Gastrocnemius medialis (tissue), 4 donors: ENCODE results near the gene P2RY11. TPM values are rescaled to one million over a fixed set of nuclear protein-coding genes. Genes with fewer than 3 reads are reported as not detected.

ENCODE experiments used
- ATAC-seq, 2 donors: fragments of 150-250 bp; one replicate each; pipeline ENCODE4 v1.9.1; 2016
- DNase-seq, 2 donors: peaks; one replicate each; pipeline ENCODE4 v3.0.0-alpha.2; 2019
- H3K27ac ChIP-seq, 4 donors: fragments of 200-600 bp; sonication (generic); 1 replicate in 1 of 4; 2 replicates in 3 of 4; pipeline ENCODE4 v1.5.1; 2016 to 2018; ENCODE audit warnings: mild to moderate bottlenecking in 2 of 4, moderate library complexity in 1 of 4
- H3K27me3 ChIP-seq, 3 donors: fragments of 200-600 bp; sonication (generic) in 2 of 3; 1 replicate in 1 of 3; 2 replicates in 2 of 3; pipeline versions ENCODE4 v1.5.1 to v1.6.0; 2016 to 2019; ENCODE audit warnings: mild to moderate bottlenecking in 1 of 3, moderate library complexity in 1 of 3
- H3K36me3 ChIP-seq, 2 donors: fragments of 200-600 bp; sonication (generic) in 1 of 2; one replicate each; pipeline ENCODE4 v1.5.1; 2017 to 2018
- H3K4me1 ChIP-seq, 2 donors: fragments of 200-600 bp; sonication (generic) in 1 of 2; one replicate each; pipeline ENCODE4 v1.5.1; 2016 to 2017; ENCODE audit warnings: mild to moderate bottlenecking in 2 of 2
- H3K4me3 ChIP-seq, 4 donors: fragments of 200-600 bp; sonication (generic) in 3 of 4; 1 replicate in 1 of 4; 2 replicates in 3 of 4; pipeline ENCODE4 v1.5.1; 2016 to 2019; ENCODE audit warnings: mild to moderate bottlenecking in 2 of 4
- H3K9me3 ChIP-seq, 3 donors: fragments of 200-600 bp; sonication (generic) in 2 of 3; 1 replicate in 1 of 3; 2 replicates in 2 of 3; pipeline ENCODE4 v1.5.1; 2016 to 2019
- POLR2A ChIP-seq, 2 donors: fragments of 450-650 bp; IDR thresholded peaks; one replicate each; pipeline ENCODE4 v1.6.1; 2017; ENCODE audit warnings: antibody characterized with exemption in 2 of 2, mild to moderate bottlenecking in 2 of 2, moderate library complexity in 2 of 2
- in situ Hi-C, 4 donors: fragments of 200-750 bp; cut with MboI; loops; one replicate each; pipeline versions ENCODE4 v1.15.0 to v1.8.0; 2017; ENCODE audit warnings: low sequenced_read_pairs in 4 of 4
- intact Hi-C: fragments of 100-400 bp; cut with DNase I; formaldehyde crosslinking; loops from one replicate; pipeline ENCODE4 v1.15.1; 2023; ENCODE audit warnings: low total_unique reads
- total RNA-seq, 4 donors: library from RNA; depleted of rRNA; stranded (reverse); fragments of >200 nt; gene quantifications; one replicate each; pipeline versions ENCODE4 v1.1.0 to v1.2.3, GENCODE V29; 2016
- TF ChIP-seq, protein P1 (sequence below), 5 experiments: fragments of 450-650 bp in 3 of 5; fragments of 200-600 bp in 2 of 5; sonication (generic) in 2 of 5; IDR thresholded peaks in 4 of 5; conservative IDR thresholded peaks in 1 of 5; 1 replicate in 4 of 5; 2 replicates in 1 of 5; pipeline ENCODE4 v1.5.1; 2016 to 2019; ENCODE audit warnings: antibody characterized with exemption in 5 of 5, mild to moderate bottlenecking in 3 of 5, moderate library complexity in 3 of 5

The P2RY11 gene
- total RNA-seq, 4 donors from 2014 or later: 2.4 to 4.3 (median 3.9) TPM; not detected in 1

DNA sequence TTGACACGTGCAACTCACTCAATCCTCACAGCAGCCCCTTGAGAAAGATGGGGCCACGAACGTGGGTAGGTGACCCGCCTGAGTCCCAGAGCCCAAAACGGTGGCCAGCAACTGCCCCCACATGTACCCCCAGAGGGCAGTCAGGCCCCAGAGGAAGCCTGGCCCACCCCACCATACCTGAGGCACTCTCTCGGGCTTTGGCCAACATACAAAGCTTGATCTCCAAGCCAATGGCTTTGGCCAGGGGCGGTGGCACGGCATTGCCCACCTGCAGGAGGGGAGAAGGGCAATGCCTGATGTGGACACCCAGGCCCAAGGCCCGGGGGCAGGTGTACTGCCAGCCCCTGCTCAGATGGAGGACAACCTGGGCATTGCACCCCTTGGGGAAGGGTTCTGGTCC, 22.5 kb downstream of the P2RY11 start:
- Histone ChIP-seq H3K27ac (no peak overlapping the region), H3K36me3 (peaks cover 0 to 24% of the 10 kb centered on the region in 2 donors), H3K9me3 (no peaks in the 10 kb centered on the region), H3K27me3 (no peaks in the 10 kb centered on the region), H3K4me1 (no peaks in the 10 kb centered on the region), H3K4me3 (no peak overlapping the region)
- no peak for ATAC-seq
- no peak for DNase-seq
- no peak for TF ChIP-seq POLR2A (IDR thresholded peaks at IDR 0.05)
- TF ChIP-seq, protein P1, sequence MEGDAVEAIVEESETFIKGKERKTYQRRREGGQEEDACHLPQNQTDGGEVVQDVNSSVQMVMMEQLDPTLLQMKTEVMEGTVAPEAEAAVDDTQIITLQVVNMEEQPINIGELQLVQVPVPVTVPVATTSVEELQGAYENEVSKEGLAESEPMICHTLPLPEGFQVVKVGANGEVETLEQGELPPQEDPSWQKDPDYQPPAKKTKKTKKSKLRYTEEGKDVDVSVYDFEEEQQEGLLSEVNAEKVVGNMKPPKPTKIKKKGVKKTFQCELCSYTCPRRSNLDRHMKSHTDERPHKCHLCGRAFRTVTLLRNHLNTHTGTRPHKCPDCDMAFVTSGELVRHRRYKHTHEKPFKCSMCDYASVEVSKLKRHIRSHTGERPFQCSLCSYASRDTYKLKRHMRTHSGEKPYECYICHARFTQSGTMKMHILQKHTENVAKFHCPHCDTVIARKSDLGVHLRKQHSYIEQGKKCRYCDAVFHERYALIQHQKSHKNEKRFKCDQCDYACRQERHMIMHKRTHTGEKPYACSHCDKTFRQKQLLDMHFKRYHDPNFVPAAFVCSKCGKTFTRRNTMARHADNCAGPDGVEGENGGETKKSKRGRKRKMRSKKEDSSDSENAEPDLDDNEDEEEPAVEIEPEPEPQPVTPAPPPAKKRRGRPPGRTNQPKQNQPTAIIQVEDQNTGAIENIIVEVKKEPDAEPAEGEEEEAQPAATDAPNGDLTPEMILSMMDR (IDR thresholded peaks at IDR 0.05 in 4 of 5, conservative IDR thresholded peaks at IDR 0.05 in 1 of 5): no peak
- intact Hi-C loops: no loop called here
- in situ Hi-C loops: no loop called here

DNA sequence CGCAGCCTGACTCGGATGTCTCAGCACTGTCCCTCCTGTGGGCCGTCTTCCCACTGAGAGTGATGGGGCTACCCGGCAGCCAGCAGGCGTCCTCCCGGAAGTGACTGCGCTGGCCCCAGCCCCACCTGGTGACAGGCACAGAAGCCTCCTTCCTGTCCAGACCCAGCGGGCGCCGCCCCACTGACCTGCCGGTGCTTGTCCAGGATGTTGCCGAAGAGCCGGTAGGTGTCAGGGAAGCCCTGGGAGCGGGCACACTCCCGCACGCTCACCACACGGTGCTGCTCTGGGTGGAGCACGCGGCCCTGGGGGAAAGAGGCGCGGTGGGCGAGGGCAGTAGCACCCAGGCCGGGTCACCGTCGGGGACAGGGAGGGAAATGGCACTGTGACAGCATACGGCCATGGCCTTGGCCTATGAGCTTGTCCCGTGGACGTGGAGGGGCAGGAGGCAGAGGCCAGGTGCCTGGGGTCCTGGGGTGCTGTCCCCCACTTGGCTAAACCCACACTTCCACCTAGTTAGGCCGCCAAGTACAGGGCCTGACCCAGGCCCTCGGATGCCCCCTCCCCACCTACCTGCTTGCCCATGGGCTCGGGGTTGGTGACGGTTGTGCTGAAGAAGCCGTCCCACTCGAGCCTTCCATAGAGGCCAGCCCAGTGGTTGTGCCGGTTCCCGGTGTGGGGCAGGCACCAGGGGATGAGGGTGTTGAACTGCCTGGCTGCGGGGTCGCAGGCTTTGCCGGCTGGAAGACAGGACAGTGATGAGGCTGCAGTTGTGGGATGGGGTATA, 24.2 kb downstream of the P2RY11 start:
- Histone ChIP-seq H3K9me3 (no peaks in the 10 kb centered on the region), H3K27me3 (no peaks in the 10 kb centered on the region), H3K36me3 (peaks cover 0 to 37% of the 10 kb centered on the region in 2 donors), H3K4me1 (no peaks in the 10 kb centered on the region), H3K4me3 (no peak overlapping the region), H3K27ac (no peak overlapping the region)
- DNase-seq: no peak
- ATAC-seq: no peak
- in situ Hi-C loops: no loop called here
- intact Hi-C loops: no loop called here
- TF ChIP-seq POLR2A (IDR thresholded peaks at IDR 0.05): no peak
- TF ChIP-seq, protein P1 (IDR thresholded peaks at IDR 0.05 in 4 of 5, conservative IDR thresholded peaks at IDR 0.05 in 1 of 5): no peak

DNA sequence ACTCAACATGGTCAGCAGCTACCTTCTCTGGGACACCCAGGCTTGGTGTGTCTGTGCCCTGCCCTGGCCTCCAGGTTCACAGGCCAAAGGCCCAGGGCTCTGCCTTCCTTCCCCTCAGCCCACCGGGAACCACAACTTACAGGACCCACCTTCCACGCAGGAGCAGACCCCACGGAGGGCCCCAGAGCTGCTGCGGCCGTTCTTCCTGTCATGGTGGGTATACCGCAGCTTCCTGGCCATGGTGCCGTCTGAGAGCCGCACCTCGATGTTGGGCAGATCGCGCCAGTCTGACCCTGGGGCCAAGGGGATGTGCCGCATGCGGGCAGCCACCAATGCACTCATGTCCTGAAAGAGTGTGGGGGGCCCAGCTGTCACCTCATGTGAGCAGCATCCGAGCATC, 25.4 kb downstream of the P2RY11 start:
- in situ Hi-C loops: no loop called here

DNA sequence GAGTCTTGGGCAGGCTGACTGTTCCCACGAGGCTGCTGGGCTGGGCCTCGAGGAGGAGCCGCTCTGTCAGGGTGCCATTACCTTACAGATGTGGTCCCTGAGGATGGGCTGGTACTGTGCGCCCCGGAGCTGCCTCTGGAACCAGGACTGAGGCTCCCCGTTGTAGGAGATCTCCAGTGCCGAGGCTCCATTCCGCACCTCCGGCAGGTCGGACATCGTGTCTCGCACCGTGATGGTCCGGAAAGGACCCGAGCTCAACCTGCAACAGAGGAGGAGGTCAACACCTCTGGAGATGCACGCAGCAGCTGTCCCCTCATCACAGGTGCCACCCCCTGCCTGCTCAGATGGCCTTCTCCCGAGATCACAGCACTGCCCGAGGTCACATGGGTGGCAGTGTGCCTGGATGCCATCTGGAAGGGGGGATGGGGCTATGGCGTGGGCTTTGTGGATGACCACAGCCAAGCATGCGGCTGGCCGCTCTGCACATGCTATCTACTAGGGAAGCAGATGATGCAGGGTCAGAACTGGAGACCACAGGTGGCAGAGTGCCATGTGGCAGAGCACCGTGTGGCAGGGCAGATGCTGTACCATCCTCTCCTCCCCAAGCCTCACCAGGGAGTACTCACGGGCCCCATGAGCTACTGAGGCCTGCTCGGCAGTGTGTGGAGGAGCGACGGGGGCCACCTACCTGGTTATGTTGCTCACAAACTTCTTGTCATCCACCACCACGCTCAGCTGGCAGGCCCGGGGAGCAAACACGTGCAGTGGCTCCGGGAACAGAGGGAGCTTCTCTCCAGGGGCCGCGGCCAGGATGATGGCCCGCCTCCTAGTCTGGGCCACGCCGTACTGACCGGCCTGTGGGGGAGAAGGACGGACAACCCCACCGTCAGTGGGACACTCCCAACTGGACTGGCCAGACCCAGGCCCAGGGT, 26.5 kb downstream of the P2RY11 start:
- DNase-seq (no peak), ATAC-seq (no peak)
- H3K4me3 ChIP-seq: no peak overlapping the region
- H3K27ac ChIP-seq: no peak overlapping the region
- no peaks in the 10 kb centered on the region for H3K27me3 ChIP-seq
- no peaks in the 10 kb centered on the region for H3K9me3 ChIP-seq
- no peaks in the 10 kb centered on the region for H3K4me1 ChIP-seq
- intact Hi-C loops: no loop called here
- in situ Hi-C loops: no loop called here
- H3K36me3 ChIP-seq: peaks cover 0 to 59% of the 10 kb centered on the region in 2 donors
- TF ChIP-seq, protein P1 (IDR thresholded peaks at IDR 0.05 in 4 of 5, conservative IDR thresholded peaks at IDR 0.05 in 1 of 5): no peak
- TF ChIP-seq POLR2A (IDR thresholded peaks at IDR 0.05): no peak

More for the DNA sequence above, 25.4 kb downstream of the P2RY11 start:
- no peaks in the 10 kb centered on the region for H3K27me3 ChIP-seq
- no peak overlapping the region for H3K4me3 ChIP-seq
- DNase-seq (no peak), ATAC-seq (no peak)
- no peaks in the 10 kb centered on the region for H3K9me3 ChIP-seq
- TF ChIP-seq POLR2A (IDR thresholded peaks at IDR 0.05): no peak
- TF ChIP-seq, protein P1 (IDR thresholded peaks at IDR 0.05 in 4 of 5, conservative IDR thresholded peaks at IDR 0.05 in 1 of 5): no peak
- intact Hi-C loops: no loop called here
- no peaks in the 10 kb centered on the region for H3K4me1 ChIP-seq
- no peak overlapping the region for H3K27ac ChIP-seq
- H3K36me3 ChIP-seq: peaks cover 0 to 49% of the 10 kb centered on the region in 2 donors
